Embryonic facial prominence (tissue), 1 donor: ENCODE measurements around the gene ACTN4.
"Not testable (repeated sequence)": the region's sequence is repeated elsewhere in the genome, so short reads cannot be mapped to it uniquely, and the experiment has no call there.

Experiments used
- DNase-seq: peaks from one replicate; pipeline ENCODE4 v3.0.0-alpha.2; 2016; ENCODE audit errors: extremely low spot score

Gene ACTN4

GRCh38 chr19:38736413-38737280 is 89.2 kb downstream of the ACTN4 start:
- DNase-seq, result no peak

- DNase-seq, result no peak
These were observed 89.9 kb downstream of the ACTN4 start for GRCh38 chr19:38737281-38737865.

GRCh38 chr19:38737921-38738737 is 90.7 kb downstream of the ACTN4 start:
- no peak for DNase-seq

- no peak for DNase-seq
These were observed 92.2 kb downstream of the ACTN4 start for GRCh38 chr19:38739440-38740256.

- no peak for DNase-seq
These were observed 92.8 kb downstream of the ACTN4 start for GRCh38 chr19:38740257-38740592.

GRCh38 chr19:38740932-38741331 is 93.5 kb downstream of the ACTN4 start:
- no peak for DNase-seq

GRCh38 chr19:38741670-38742069 is 94.2 kb downstream of the ACTN4 start:
- no peak for DNase-seq

- DNase-seq, result no peak
These were observed 94.8 kb downstream of the ACTN4 start for GRCh38 chr19:38742296-38742695.

GRCh38 chr19:38742906-38743305 is 95.5 kb downstream of the ACTN4 start:
- no peak for DNase-seq

GRCh38 chr19:38743394-38744297 is 96.2 kb downstream of the ACTN4 start:
- DNase-seq, result no peak

- DNase-seq, result no peak
These were observed 96.8 kb downstream of the ACTN4 start, which contains the start of gene CAPN12 for GRCh38 chr19:38744298-38744681. Gene CAPN12, minus strand, starts transcription at chr19:38744474. Its CDS starts 309 bp downstream, at chr19:38744165.

- DNase-seq, result no peak
These were observed 97.4 kb downstream of the ACTN4 start for GRCh38 chr19:38744874-38745273.

- no peak for DNase-seq
These were observed 97.9 kb downstream of the ACTN4 start for GRCh38 chr19:38745316-38745715.

- DNase-seq, result not testable (repeated sequence)
These were observed 106.3 kb downstream of the ACTN4 start for GRCh38 chr19:38753783-38754182.

GRCh38 chr19:38754196-38754595 is 106.7 kb downstream of the ACTN4 start:
- DNase-seq, result not testable (repeated sequence)

GRCh38 chr19:38759590-38760003 is 112.1 kb downstream of the ACTN4 start:
- DNase-seq, result no peak

GRCh38 chr19:38760805-38761517 is 113.5 kb downstream of the ACTN4 start:
- DNase-seq, result not testable (repeated sequence)

- DNase-seq, result not testable (repeated sequence)
These were observed 114.5 kb downstream of the ACTN4 start for GRCh38 chr19:38761884-38762389.

- DNase-seq, result no peak
These were observed 116.4 kb downstream of the ACTN4 start for GRCh38 chr19:38763795-38764220.

- no peak for DNase-seq
These were observed 117.8 kb downstream of the ACTN4 start for GRCh38 chr19:38765214-38765613.
